Activated CD8-positive, alpha-beta memory T cell treated with anti-CD3 and anti-CD28 coated beads for 1 hour (primary cell): ENCODE measurements around the gene PIK3R1.
A peak's percentile ranks its signal among the peaks of the same experiment; 100 is the strongest.

Source experiments
- DNase-seq, 2 donors: peaks; one replicate each; pipeline ENCODE4 v3.0.0-alpha.2; 2020; ENCODE audit warnings: low read depth in 1 of 2; ENCODE audit errors: extremely low read depth in 1 of 2

Gene PIK3R1

DNA sequence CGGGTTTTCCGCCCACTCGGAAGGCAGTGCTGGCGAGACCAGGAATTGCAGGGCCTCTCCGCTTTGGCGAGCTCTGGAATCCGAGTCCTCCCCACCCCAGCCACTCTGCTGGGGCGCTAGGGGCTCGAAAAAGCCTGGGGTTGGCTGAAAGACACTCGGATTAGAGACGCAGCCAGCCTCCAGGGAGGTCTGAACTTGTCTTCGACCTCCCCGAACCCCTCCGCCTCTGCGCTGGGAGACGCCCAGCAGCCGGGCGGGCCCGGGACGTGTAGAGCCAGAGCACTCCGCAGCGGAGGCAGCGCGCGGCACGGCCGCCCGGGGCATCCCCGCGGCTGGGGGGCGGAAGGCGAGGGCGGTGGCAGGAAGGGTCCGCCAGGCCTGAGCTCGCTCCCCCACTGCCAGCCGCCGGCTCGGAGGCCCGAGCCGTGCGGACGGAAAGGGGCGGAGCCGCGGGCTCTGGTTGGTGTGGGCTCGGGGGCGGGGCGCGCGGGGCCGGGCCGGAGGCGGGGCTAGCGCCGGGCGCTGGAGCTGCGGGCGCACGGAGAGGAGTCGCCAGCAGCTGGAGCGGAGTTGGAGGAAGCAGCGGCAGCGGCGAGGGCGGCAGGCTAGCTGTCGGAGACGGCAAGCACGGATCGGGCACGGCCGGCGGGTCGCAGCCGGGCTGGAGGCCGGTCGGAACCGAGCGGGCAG lies at the start of gene PIK3R1:
Gene PIK3R1 (plus strand): TSS at position 549 of the 690 bp plus-strand sequence. CDS start 10,920 bp downstream, outside the sequence.
- DNase-seq: peak; percentile 75 to 88

DNA sequence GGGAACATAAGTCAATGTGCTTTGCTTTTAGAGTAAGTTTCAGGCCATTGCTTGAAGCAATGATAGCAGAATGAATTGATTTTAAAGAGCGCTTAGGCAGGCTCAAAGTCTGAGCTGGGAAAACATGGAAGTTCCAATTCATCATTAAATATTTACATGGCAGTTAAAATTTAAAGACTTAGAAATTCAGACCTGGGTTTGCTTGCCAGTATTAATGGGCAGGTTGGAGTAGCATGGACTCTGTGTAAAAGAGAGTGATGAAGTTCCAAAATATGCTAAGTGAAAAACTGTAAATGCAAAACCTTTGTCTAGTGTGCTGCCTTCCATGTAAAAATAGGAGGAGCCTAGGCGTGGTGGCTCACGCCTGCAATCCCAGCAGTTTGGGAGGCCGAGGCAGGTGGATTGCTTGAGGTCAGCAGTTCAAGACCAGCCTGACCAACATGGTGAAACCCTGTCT lies 48.3 kb upstream of the PIK3R1 start:
- DNase-seq: no peak

DNA sequence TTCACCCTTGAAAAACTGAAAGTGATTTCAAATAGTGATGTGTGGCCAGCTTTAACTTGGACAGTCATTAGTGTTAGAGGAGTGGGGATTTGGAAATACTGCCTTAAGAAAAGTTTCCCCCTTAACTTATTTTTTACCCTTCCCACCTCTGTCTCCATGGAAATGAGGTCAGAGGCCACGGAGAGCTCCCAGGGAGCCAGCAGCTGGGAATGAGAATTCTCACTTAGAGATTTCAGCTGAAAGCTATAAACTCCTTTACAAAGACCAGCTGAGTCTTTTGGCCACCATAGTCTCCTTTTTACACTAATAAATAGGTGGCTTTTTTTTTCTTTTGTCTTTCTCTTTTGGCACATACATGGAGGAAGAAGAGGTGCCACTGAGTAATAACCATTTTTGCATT lies 45.7 kb upstream of the PIK3R1 start:
- no peak for DNase-seq

DNA sequence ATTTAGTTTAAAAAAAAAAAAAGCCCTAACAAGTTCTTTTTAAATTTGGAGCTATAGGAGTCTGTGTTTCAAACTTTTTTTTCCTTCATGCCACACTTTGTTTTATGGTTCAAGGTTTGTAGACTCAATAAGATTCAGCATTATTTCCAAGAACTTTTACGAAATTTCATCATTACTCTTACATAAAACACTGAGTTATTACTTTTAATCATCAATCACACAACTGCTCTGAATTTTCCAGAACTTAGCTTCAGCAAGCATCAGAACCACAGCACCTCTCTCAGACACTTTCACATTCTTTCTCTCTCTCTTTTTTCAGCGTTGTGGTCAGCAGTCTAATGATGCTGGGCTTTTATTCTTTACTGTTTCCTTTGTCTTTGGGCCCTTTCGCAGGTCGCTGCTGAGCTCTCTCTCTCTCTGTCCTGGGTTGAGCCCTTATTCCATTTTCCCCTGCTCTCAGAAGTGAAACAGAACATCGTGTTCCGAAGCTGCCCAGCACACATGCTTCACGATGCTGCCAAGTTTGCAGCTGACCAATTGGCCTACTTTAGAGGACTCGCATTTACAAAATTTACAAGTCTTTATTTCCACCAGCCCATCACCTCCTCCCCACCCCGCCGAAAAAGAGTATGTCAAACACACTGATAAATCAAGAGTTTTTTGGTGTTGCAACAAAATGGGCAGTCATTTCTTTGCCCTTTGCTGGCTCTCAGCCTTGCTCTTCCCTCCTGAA lies 44.6 kb upstream of the PIK3R1 start:
- DNase-seq: no peak

DNA sequence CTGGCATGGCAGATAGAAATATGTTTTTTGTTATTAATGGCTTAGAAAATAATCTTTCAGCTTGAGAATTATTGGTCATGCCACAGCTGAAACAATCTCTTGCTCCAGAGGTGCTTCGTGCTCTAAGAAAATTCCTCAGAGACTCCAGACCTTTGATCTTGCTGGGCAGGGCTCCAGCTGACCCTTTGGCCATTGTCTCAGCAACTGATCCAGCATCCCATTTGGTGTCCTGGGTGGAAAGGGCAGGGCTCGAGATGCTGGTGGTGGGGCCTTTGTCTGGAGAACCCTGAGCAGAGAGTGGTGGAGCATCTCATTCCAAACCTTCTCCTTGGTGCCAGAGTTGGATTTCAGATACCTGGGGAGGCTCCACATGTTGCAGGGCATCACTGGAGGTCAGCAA lies 43.2 kb upstream of the PIK3R1 start:
- DNase-seq: no peak

DNA sequence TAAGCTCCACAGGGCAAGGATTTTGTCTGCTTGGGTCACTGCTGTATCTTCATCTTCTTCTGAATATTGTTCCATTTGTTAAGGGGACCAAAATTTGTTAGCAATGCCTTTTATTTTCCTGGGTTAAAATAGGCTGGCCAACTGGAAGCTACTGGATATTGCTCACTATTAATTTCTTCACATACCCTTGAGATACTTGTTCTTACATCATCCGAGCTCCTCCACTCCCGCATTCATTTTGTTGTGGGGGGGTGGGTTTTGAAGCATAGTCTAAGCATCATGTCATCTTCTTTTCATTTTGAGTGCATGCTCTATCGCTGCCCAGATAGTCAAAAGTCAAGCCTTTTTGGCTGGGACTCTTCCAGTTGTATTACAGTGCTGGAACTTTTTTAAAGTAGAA lies 42.5 kb upstream of the PIK3R1 start:
- no peak for DNase-seq

DNA sequence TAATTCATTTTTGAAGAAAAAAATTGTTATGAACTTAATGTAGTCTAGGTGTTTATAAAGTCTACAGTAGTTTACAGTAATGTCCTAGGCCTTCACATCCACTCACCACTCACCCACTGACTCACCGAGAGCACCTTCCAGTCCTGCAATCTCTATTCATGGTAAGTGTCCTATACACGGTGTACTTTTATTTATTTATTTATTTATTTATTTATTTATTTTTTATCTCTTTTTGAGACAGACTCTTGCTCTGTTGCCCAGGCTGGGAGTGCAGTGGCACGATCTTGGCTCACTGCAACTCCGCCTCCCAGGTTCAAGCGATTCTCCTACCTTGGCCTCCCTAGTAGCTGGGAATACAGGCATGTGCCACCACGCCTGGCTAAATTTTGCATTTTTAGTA lies 39.3 kb upstream of the PIK3R1 start:
- no peak for DNase-seq

DNA sequence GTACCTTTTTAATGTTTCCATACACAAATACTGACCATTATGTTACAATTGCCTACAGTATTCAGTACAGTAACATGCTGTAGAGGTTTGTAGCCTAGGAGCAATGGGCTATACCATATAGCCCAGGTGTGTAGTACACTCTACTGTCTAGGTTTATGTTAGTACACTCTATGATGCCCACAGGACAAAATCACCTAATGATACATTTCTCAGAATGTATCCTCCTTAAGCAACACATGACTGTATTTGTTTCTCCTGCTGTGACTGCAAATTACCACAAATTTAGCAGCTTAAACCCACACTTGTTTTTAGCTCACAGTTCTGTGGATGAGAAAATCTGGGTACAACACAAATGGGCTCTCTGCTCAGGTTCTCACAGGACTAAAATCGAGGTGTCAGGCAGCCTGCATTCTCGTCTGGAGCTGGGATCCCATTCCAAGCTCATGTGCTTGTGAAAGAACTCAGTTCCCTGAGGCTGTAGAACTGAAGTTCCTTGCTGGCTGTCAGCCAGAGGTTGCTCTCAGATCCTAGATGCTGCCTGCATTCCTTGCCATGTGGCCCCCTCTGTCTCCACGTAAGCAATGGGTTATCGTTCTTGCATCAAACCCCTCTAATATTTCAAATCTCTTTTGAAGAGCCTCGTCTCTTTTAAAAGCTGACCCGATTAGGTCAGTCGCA lies 38.6 kb upstream of the PIK3R1 start:
- DNase-seq: no peak

DNA sequence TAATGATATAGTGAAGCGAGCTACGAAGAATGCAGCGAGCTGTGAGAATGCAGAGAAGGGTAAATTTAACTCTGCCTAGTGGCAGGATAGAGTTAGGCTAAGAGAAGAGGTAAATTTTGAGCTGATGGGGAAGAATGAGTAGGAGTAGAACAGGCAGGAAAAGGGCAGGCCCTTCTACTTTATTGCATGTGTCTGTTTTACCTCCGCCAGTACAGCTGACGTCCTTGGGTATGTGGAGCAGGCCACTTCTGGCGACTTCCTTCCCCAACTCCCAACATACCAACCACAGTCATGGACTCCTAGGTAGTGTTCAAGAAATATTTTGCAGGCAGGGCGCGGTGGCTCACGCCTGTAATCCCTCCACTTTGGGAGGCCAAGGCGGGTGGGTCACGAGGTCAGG lies 37.9 kb upstream of the PIK3R1 start:
- DNase-seq: no peak

DNA sequence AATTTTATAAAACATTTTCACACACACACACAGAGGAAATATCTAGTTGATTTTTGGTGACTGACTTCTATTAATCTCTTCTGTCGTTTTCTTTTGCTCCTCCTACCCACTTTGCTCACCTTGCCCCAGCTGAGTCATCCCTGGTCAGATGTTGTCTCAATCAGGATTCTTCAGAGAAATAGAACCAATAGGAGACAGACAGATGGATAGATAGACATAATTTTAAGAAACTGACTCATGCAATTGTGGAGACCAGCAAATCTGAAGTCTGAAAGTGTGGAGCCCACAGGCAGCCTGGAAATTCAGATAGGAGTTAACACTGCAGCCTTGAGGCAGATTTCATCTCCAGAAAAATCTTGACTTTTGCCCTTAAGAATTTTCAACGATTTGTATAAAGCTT lies 37.0 kb upstream of the PIK3R1 start:
- no peak for DNase-seq

DNA sequence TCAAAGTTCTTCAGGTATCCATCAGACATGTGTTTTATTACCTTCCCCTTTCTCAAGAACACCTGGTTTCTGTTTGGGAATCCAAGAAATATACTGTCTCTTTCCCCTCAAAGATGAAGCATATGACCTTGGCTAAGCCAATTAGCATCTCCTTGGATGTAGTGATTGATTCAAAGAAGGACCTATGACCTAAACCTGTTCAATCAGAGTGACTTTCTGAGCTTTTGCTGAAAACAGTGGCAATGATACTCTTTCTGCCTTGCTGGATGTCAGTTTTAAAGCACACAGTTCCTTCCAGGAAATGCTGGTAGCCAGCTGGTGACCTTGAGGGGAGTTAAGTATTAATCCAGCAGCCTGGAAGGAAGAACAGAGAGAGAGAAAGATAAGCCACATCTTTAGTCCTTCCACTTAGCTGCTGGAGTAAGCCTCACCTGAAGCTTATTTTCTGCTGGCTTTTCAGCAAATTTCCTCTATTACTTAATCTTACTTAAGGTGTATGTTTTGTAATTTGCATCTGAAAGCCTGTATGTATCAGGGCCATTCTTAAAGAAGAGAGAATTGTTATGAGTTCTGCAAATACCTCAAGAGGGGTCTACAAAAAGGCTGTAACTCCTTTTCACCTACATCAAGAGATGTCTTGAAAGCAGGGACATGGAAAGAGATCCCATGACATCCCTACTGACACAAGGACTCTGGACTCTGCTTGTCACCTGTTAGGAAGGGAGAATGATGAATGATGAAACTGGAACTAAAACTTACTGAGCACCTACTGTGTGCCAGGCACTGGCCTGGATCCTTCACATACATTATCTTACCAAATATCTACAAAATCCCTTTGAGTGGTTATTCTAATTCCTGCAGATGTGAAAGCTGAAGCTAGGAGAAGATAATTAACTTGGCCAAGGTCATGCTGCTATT lies 35.2 kb upstream of the PIK3R1 start:
- DNase-seq: no peak

DNA sequence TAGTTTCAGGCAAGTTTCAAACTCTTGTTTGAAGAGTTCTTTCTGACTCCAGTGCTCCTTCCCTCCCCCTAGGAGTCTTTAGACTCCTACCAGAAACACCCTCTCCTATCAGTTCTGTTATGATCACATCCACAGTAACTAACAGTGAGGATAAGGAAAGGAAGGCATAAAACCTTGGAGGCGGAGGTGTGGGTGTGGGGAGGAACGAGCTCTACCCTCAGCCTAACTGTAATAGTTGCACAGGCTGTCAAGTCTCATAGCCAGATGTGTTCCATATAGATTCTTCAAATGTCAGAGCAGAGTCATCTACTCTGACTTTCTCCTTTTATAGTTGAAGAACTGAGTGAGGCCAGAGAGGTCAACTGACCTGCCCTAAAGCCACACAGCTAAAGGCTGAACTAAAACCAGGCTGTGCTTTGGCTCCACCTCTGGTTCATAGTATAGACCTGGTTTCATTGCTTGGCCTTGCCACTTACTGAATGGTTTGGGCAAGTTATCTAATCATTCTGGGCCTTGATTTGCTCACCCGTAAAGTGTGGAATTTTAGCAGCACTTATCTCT lies 34.4 kb upstream of the PIK3R1 start:
- DNase-seq: no peak

DNA sequence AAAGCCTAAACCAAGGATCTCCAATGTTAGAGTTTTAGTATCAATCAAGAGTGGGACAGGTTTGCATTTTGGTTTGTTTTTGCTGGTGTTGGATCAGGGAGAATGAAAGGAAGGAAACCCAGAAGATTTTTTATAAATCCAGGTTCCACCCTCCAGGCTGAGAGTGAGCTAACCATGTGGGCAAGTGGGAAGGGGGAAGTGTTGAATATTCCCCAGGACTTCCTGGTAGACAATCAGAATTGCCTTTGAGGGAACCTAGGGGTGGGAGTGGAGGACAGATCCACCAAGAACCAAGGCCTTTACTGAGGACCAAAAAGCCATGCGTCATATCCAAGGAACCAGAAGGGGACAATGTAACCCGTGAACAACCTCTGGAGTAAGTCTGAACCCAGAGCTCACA lies 33.5 kb upstream of the PIK3R1 start:
- DNase-seq: no peak

DNA sequence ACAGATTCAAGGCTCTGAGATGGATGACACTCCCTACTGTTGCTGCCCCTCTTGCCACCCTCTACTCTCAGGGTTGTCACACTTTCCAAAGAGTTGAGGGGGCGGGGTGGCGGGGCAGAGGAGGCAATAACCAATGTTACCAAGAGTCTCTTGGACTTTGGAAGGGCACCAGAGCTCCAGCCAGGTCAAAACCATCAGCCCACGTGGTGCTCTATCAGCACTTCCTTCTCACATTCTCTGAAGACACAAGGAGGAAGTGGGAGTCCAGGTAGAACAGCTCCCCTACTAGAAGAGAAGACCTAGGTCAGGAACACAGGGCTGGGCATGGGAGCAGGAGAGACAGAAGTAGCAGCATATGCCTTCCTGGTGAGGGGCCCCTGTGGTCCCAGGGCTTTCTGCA lies 33.0 kb upstream of the PIK3R1 start:
- DNase-seq: no peak

DNA sequence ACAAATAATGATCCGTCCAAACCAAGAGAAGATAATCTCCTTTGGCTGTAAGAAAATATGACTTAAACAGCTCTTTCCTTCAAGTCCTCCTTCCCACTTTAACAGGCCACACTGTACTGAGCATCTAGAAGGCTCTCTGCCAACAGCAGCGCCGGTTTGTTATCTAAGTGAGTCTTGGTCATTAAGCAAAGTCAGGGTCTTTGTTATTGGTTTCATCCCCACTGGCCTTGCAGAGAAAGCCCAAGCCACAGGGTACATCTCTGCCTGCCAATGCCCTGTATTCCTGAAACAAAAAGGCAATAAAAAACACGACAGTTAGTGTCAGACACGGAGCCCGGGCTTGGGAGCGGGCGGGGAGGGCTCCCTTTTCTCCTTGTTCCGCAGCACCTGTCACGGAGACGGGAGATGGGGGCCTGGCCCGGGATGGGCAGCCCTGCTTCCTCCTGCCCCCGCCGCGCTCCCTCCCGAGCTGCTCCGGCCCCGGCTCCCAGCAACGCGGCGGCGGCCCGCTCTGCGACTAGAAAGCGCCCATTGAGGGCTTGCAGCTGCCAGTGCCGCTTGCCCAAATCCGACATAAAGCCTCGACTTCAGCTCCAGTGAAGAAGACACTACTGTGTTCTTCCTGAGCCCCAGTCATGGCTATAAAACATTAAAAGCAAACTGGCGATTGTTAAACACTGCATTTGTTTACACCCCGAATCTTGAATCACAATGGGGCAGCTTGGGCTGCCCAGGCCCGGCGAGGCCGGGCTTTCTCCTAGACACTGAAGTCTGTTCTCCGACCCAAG lies 28.1 kb upstream of the PIK3R1 start:
- no peak for DNase-seq

DNA sequence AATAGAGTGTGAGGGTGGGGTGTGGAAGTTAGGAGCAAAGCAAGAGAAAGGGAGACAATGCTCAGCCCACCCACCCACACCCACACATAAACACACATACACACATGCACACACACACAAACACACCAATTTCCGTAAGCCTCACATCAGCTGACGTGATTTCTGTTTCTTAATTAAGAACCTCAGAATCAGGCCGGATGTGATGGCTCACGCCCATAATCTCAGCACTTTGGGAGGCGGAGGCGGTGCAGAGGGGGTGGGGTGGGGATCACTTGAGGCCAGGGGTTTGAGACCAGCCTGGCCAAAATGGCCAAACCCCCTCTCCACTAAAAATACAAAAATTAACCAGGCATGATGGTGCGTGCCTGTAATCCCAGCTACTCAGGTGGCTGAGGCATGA lies 26.4 kb upstream of the PIK3R1 start:
- DNase-seq: no peak

DNA sequence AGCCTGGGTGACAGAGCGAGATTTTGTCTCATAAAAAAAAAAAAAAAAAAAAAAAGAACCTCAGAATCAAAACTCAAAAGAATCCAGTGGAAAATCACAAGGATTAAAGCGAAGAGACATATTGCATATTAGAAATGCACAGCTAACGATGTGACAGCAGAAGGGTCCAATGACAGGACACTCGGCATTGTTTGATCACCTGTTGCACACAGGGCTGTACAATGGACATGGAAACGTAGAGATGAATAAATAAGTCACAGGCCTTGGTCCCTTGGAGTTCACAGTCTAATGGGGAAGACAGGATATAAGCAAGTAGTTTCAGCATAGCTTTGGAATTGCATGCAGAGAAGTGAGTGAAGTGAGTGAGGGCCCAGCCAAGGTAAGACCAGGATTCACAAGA lies 25.9 kb upstream of the PIK3R1 start:
- no peak for DNase-seq

DNA sequence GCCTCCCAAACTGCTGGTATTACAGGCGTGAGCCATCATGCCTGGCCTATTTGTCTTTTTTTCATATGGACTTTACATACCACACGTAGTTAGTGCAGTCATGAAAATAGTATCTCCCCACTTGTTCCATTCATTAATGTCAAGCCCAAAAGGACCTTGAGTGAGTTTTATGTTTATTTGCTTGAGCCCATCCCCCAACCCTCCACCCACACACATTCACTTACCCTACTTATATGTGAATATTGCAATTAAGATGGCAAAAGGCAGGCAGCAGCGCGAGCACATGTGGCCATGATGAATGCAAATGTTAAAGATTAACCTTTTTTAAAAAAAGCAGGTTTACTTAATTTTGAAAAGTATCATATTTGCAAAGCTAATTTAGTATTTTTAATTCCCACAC lies 24.9 kb upstream of the PIK3R1 start:
- DNase-seq: no peak

DNA sequence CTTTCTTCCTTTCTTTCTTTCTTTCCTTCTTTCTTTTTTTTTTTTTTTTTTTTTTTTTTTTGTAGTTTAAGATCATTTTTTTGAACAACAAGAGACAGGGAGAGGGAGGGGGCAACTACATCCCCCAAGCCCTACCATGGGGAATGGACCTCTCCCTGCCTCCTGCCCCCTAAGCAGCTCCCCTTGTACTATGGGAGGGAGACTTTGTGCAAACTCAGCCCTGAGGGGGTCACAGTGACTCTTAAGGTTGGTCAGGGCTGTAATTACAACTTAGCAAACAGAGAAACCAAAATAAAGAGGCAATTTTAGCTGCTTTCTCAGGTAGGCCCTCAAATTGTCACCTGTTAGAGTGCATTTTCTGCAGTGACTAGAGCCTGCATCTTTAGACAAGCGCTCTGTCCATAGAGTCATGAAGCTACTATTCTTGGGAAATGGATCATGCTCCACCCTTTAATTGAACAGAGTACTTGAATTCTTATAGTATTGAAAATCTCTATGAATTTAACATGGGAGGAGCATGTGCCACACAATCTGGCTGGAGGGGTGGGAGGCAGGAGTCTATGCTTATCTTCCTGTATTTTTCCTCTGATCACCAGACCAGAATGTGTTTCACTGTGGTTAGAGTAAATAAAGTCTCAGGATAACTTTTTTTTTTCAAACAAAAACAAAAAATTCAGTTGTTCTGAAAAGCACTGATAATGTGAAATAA lies 24.3 kb upstream of the PIK3R1 start:
- DNase-seq: no peak
